Renal cortical epithelial cell (primary cell): ENCODE results near the gene TNFRSF13B. TPM values are rescaled to one million over a fixed set of nuclear protein-coding genes. Genes with fewer than 3 reads are reported as not detected.
"Not testable (repeated sequence)": the region's sequence is repeated elsewhere in the genome, so short reads cannot be mapped to it uniquely, and the experiment has no call there.

ENCODE experiments used
- DNase-seq: peaks from one replicate; pipeline ENCODE4 v3.0.0-alpha.2; 2011; ENCODE audit warnings: low read depth
- total RNA-seq: library from RNA; depleted of rRNA; stranded (reverse); fragments of >200 nt; gene quantifications from 2 replicates; pipeline ENCODE4 v1.2.3, GENCODE V29; 2014

TNFRSF13B gene
- total RNA-seq, 1 donor from 2014 or later: not detected

- DNase-seq: not testable (repeated sequence)
These were observed 33.2 kb upstream of the TNFRSF13B start for GRCh38 chr17:17004997-17005614.

- no peak for DNase-seq
These were observed 32.5 kb upstream of the TNFRSF13B start for GRCh38 chr17:17004251-17004996.

- not testable (repeated sequence) for DNase-seq
These were observed 31.1 kb upstream of the TNFRSF13B start for GRCh38 chr17:17002731-17003715.

- DNase-seq: no peak
These were observed 30.1 kb upstream of the TNFRSF13B start for GRCh38 chr17:17001874-17002520.

GRCh38 chr17:17001076-17001777 lies 29.3 kb upstream of the TNFRSF13B start:
- no peak for DNase-seq

DNA sequence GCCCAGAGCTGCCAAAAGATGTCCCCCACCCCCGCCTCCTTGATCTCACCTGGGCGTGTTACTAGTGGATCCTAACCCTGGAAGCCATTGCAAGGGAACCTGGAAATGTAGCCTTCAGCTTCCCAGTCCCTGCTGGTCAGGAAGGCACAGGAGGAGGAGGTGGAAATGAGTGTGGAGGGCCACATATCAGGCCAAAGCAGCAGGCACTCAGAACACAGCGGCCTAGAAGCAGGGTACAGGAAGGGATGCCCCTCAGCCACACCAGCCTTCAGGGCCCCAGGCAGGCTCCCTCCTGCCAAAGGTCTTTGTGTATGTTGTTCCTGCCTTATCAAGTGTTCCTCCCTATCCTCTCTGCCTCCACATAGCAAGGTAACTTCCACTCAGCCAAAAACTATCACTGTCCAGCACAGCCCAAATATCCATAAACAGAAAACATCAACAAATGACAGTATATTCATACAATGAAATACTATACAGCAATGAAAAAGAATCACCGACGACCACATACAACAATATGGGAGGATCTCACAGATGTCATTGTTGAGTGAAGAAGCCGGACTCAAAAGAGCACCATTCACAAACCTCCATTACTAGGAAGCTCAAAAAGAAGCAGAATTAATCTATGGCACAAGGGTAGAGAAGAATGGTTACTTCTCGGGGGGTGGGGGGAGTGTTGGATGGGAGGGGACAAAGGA lies 28.2 kb upstream of the TNFRSF13B start:
- DNase-seq: no peak

- no peak for DNase-seq
These were observed 25.9 kb upstream of the TNFRSF13B start for GRCh38 chr17:16997514-16998429.

DNA sequence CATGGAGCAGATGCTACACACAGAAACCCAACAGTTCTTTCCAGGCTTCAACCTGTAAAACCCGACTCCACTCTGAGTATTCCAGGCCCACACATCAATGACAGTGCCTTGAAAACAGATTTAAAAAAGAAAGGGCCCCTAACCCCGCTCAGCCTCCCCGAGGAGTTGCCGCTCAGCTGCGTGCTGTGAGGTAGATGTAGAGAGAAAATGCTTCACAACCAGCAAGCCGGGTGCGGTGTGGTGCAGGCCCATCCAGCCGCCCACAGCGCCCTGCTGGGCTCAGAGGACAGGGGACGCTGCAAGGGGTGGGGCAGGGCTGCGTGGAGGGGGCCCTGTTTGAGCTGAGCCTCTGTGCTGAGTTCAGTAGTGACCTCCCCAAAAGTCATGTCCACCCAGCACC lies 24.8 kb upstream of the TNFRSF13B start:
- not testable (repeated sequence) for DNase-seq

- no peak for DNase-seq
These were observed 24.0 kb upstream of the TNFRSF13B start for GRCh38 chr17:16995930-16996329.

GRCh38 chr17:16994631-16995030 lies 22.7 kb upstream of the TNFRSF13B start:
- DNase-seq: no peak

DNA sequence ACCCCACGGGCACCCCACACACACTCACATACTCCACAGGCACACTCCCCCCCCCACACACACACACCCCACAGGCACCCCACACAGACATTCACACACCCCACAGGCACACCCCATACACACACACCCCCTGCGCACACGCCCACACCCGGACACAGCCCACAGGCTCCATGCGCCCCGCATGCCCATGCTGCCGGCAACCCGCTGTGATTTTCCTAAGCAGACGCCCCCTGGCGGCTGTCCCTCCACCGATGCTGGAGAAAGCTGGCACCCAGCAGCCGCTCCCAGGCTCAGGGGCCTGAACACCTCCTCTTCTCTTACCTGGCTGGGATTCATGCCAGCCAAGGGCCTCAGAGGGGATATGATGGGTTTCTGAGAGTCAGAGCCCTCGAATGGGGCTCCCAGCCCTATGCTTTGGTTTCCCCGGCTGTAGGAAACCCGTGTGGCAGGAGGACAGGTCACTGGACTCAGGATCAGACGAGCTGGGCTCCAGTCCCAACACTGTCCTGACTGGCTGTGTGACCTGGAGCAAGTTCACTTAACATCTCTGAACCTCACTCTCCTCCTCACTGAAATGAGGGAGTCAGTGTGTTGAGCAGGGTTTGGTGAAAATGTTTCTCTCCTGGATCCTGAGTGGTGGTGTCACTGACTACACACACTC lies 19.6 kb upstream of the TNFRSF13B start:
- DNase-seq: peak; percentile 35

DNA sequence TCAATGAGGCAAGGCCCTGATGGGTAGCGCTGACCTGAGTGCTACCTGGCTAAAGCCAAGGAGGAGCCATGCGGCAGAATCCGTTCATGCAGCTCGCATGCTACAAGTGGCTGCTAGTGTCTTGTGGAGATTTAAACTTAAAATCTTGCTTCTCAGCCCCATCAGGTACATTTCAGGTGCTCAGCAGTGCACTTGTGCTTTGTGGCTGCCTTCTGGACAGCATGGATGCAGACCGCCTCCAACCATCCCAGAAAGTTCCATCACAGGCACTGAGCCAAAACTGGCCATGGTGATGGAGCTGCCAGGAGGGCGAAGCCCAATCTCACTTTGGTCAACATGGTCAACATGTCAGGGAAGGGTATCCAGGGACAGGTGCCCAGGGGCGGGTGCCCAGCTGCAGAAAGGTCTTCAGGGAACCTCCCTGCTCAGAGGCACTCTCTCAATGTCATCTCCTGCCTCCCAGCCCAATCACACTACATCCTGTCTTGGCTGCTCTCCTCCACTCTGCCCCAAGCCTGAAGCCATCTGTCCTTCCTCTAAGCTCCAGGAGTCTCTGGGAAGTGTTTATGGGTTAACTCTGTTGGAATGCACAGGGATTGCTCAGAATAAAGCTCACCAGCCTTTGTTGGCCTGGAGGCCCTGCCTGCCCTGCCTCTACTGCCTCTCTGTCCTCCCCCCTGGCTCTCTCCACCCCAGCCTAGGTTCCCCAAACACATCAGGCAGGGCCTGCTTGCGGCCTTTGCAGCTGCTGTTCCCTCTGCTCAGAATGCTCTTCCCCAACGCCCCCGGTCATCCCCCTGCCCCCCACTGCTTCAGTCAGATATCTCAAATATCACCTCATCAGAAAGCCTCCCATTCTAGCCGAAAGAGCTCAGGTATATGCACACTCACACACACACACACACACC lies 18.3 kb upstream of the TNFRSF13B start:
- no peak for DNase-seq

GRCh38 chr17:16989230-16989952 lies 17.5 kb upstream of the TNFRSF13B start:
- DNase-seq: no peak

GRCh38 chr17:16988749-16989229 lies 16.9 kb upstream of the TNFRSF13B start:
- peak; percentile 26 for DNase-seq

DNA sequence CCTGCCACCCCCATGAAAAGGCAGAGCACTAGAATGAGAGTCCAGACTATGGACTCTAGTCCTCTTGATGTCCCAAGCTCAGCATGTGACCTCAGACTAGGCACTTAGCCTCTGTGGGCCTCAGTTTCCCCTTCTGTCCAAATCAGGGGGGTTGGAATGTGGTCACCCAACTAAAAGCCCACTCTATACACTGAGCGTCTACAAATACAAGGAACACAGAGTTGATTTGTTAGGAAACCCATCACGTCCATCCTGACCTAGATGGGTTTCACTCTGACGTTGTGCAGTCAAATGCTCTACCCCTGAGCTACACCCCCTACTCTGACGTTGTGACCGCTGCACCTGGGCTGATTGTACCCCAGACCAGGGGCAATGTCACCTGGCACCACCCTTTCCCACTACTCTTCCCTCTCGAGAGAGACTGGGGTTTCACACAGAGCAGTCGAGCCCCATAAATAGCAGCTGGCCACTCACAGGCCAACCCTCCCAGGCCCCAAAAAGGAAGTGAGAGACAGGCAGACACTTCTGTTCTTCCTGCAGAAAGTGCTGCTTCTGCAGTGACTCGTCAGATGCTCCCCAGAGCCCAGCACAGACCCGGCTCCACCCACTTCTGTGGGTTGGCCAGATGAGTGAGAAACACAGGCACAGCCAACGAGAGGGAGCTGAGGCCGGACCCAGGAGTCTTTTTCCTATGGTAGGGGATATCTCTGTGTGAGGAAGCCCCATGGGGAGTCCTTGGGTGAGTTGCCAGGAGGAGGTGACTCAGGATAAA lies 16.1 kb upstream of the TNFRSF13B start:
- DNase-seq: peak; percentile 31
